Activated T-helper 17 cell treated with anti-CD3 and anti-CD28 coated beads, Interleukin-2, amount 50 U/mL, for 72 hours (primary cell): ENCODE measurements around the gene SMARCA2. TPM values are rescaled to one million over a fixed set of nuclear protein-coding genes. Genes with fewer than 3 reads are reported as not detected.

ENCODE experiments used
- ATAC-seq: fragments of 150-1000 bp; cut with Tn5 transposase; replicated peaks from 2 replicates; pipeline ENCODE4 v1.10.0; 2021; ENCODE audit warnings: mild to moderate bottlenecking, moderate library complexity
- H3K27ac Mint-ChIP-seq: one replicate; pipeline ENCODE4 v1.8.0; 2022; ENCODE audit warnings: mixed read lengths
- H3K27me3 Mint-ChIP-seq: one replicate; pipeline ENCODE4 v1.8.0; 2022; ENCODE audit warnings: mixed read lengths
- H3K36me3 Mint-ChIP-seq: one replicate; pipeline ENCODE4 v1.8.0; 2022; ENCODE audit warnings: low read depth, mild to moderate bottlenecking, mixed read lengths
- H3K4me1 Mint-ChIP-seq: one replicate; pipeline ENCODE4 v1.8.0; 2022; ENCODE audit warnings: mixed read lengths
- H3K4me3 Mint-ChIP-seq: one replicate; pipeline ENCODE4 v1.8.0; 2022; ENCODE audit warnings: mild to moderate bottlenecking, mixed read lengths
- H3K9me3 Mint-ChIP-seq: one replicate; pipeline ENCODE4 v1.8.0; 2022; ENCODE audit warnings: mixed read lengths
- total RNA-seq, 2 donors: library from RNA; stranded (reverse); gene quantifications; one replicate each; pipeline ENCODE4 v1.2.3, GENCODE V29; 2022

SMARCA2 gene
- total RNA-seq, 2 donors from 2014 or later = 118 to 119 TPM

- ATAC-seq = no peak
- Mint-ChIP-seq H3K9me3 (no peaks in the 10 kb centered on the region), H3K27me3 (no peaks in the 10 kb centered on the region), H3K4me1 (peaks cover 34% of the 10 kb centered on the region), H3K4me3 (no peak overlapping the region), H3K36me3 (peaks cover 90% of the 10 kb centered on the region), H3K27ac (no peak overlapping the region)
Observed at GRCh38 chr9:2164268-2164667, 149.1 kb downstream of the SMARCA2 start.

- Mint-ChIP-seq H3K4me1 (peaks cover 23% of the 10 kb centered on the region), H3K27ac (no peak overlapping the region), H3K27me3 (no peaks in the 10 kb centered on the region), H3K36me3 (peaks cover 97% of the 10 kb centered on the region), H3K4me3 (no peak overlapping the region), H3K9me3 (no peaks in the 10 kb centered on the region)
- ATAC-seq = no peak
Observed at GRCh38 chr9:2166203-2166602, 151.1 kb downstream of the SMARCA2 start.

GRCh38 chr9:2169035-2169434 lies 153.9 kb downstream of the SMARCA2 start:
- ATAC-seq = no peak
- no peak overlapping the region for H3K4me3 Mint-ChIP-seq
- H3K27ac Mint-ChIP-seq = no peak overlapping the region
- no peaks in the 10 kb centered on the region for H3K27me3 Mint-ChIP-seq
- peaks cover 93% of the 10 kb centered on the region for H3K36me3 Mint-ChIP-seq
- H3K4me1 Mint-ChIP-seq = peaks cover 24% of the 10 kb centered on the region
- H3K9me3 Mint-ChIP-seq = no peaks in the 10 kb centered on the region

DNA sequence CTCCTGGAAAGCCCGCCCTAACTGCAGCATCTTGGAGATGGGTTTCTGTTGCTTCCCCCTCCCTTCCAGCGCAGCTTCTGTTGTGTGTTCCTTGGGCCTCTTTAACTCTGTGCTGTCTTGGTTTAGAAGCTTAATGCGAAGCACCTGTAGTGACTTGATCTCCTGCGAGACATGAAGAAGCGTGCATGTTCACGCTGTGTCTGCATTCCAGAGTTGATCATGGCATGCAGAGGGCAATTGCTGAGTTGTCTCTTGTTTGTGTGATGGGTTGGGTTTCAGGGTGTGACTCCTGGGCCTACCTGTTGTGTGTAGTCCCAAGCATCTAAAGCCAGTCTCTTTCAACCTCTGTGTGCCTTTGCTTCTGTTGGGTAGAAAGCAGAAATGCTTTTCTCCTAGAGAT lies 155.6 kb downstream of the SMARCA2 start:
- no peaks in the 10 kb centered on the region for H3K27me3 Mint-ChIP-seq

GRCh38 chr9:2173170-2173569 lies 158.0 kb downstream of the SMARCA2 start:
- no peak for ATAC-seq
- peaks cover 57% of the 10 kb centered on the region for H3K36me3 Mint-ChIP-seq
- peak overlapping the region; percentile 6 for H3K27ac Mint-ChIP-seq
- H3K27me3 Mint-ChIP-seq = no peaks in the 10 kb centered on the region
- H3K9me3 Mint-ChIP-seq = no peaks in the 10 kb centered on the region
- H3K4me3 Mint-ChIP-seq = no peak overlapping the region
- peaks cover 12% of the 10 kb centered on the region for H3K4me1 Mint-ChIP-seq

More for the DNA sequence above, 155.6 kb downstream of the SMARCA2 start:
- H3K27ac Mint-ChIP-seq = no peak overlapping the region
- H3K4me3 Mint-ChIP-seq = no peak overlapping the region
- no peaks in the 10 kb centered on the region for H3K9me3 Mint-ChIP-seq
- peaks cover 20% of the 10 kb centered on the region for H3K4me1 Mint-ChIP-seq
- peaks cover 76% of the 10 kb centered on the region for H3K36me3 Mint-ChIP-seq
- no peak for ATAC-seq

DNA sequence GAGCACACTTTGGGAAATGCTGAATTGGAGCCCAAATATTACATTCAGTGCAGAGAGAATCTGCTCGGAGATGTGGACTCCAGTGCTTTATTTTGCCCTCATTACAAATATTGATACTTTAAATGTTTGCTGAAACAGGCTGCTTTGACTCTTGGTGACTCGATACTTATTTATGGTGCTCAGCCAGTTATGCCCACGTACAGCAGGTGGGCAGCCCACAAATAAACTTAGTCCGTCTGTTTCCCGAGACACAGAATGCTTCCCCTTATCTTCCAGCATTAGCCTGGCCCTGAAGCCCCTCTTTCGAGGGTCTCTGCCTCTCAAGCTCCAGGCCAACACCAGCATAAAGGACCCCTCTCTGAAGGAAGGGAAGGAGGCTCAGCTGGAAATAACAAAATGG lies 158.7 kb downstream of the SMARCA2 start:
- peaks cover 14% of the 10 kb centered on the region for H3K4me1 Mint-ChIP-seq
- H3K27me3 Mint-ChIP-seq = no peaks in the 10 kb centered on the region
- ATAC-seq = no peak
- peak overlapping the region; percentile 68 for H3K27ac Mint-ChIP-seq
- H3K4me3 Mint-ChIP-seq = no peak overlapping the region
- H3K36me3 Mint-ChIP-seq = peaks cover 50% of the 10 kb centered on the region
- H3K9me3 Mint-ChIP-seq = no peaks in the 10 kb centered on the region

DNA sequence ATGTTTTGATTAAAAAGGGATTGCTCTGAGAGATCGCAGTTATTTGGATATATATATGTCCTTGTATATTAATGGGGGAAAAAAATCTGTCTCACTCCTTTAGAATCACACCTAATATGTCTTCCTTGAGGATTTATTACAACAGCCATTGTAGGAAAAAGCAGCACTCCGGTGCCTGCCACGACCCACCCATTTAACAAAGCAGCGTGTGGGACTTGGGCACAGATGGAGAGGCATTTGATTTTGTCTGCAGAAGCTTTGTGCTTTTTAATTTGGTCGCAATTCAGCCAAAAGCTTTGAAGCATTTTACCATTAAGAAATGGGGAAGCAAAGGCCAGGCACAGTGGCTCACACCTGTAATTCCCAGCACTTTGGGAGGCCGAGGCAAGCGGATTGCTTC lies 159.2 kb downstream of the SMARCA2 start:
- ATAC-seq = no peak
- H3K27ac Mint-ChIP-seq = peak overlapping the region; percentile 68
- H3K4me1 Mint-ChIP-seq = peaks cover 16% of the 10 kb centered on the region

DNA sequence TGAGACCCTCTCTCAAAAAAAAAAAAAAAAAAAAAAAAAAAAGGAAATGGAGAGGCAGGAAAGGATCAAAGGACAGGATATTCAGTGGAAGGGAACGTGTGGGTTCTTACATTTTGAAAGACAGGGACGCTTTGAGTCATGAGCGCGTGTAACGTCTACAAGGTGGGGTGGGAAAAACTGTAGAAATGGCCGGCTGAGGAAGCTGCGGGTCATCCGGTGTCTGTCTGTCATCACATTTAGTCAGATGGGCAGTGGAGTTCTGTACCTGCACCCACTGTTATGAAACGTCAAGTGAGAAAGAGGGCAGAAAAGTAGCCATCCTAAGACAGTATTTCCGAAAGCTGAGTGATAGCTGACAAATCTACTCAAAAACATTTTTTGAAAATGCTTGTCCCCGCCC lies 159.8 kb downstream of the SMARCA2 start:
- ATAC-seq = no peak
- Mint-ChIP-seq H3K9me3 (no peaks in the 10 kb centered on the region), H3K27me3 (no peaks in the 10 kb centered on the region), H3K27ac (peak overlapping the region; percentile 68), H3K4me1 (peaks cover 22% of the 10 kb centered on the region), H3K4me3 (no peak overlapping the region), H3K36me3 (peaks cover 41% of the 10 kb centered on the region)

More for the DNA sequence above, 159.2 kb downstream of the SMARCA2 start:
- Mint-ChIP-seq H3K36me3 (peaks cover 45% of the 10 kb centered on the region), H3K4me3 (no peak overlapping the region), H3K27me3 (no peaks in the 10 kb centered on the region), H3K9me3 (no peaks in the 10 kb centered on the region)

DNA sequence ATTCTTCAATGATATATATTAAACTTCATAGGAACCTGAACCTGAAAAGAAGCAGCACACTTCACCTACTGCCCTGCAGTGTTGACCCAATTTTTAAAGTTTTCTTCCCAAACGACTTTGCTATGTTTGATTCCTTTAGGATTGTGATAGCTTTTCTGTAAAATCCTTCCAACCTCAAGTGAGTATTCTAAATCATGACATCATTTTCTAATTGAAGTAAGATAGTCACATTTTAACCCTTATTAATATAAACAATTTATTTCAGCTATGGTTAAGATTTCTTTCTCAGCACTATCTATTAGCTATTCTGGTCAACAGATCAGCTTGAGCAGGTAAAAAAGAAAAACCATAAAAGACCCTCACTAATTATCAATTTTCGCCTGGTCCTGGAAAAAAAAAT lies 162.0 kb downstream of the SMARCA2 start:
- Mint-ChIP-seq H3K4me3 (no peak overlapping the region), H3K9me3 (no peaks in the 10 kb centered on the region), H3K27ac (no peak overlapping the region), H3K27me3 (no peaks in the 10 kb centered on the region), H3K36me3 (peaks cover 30% of the 10 kb centered on the region), H3K4me1 (peaks cover 22% of the 10 kb centered on the region)
- no peak for ATAC-seq

- ATAC-seq = no peak
- H3K27me3 Mint-ChIP-seq = no peaks in the 10 kb centered on the region
- peaks cover 14% of the 10 kb centered on the region for H3K4me1 Mint-ChIP-seq
- peaks cover 30% of the 10 kb centered on the region for H3K36me3 Mint-ChIP-seq
- peak overlapping the region; percentile 60 for H3K27ac Mint-ChIP-seq
- no peak overlapping the region for H3K4me3 Mint-ChIP-seq
- H3K9me3 Mint-ChIP-seq = no peaks in the 10 kb centered on the region
Observed at GRCh38 chr9:2178034-2178734, 163.0 kb downstream of the SMARCA2 start.

GRCh38 chr9:2179567-2179966 lies 164.4 kb downstream of the SMARCA2 start:
- peaks cover 39% of the 10 kb centered on the region for H3K36me3 Mint-ChIP-seq
- H3K9me3 Mint-ChIP-seq = no peaks in the 10 kb centered on the region
- ATAC-seq = peak; percentile 51
- no peaks in the 10 kb centered on the region for H3K27me3 Mint-ChIP-seq
- H3K4me3 Mint-ChIP-seq = no peak overlapping the region
- H3K4me1 Mint-ChIP-seq = peaks cover 10% of the 10 kb centered on the region
- H3K27ac Mint-ChIP-seq = peak overlapping the region; percentile 60

DNA sequence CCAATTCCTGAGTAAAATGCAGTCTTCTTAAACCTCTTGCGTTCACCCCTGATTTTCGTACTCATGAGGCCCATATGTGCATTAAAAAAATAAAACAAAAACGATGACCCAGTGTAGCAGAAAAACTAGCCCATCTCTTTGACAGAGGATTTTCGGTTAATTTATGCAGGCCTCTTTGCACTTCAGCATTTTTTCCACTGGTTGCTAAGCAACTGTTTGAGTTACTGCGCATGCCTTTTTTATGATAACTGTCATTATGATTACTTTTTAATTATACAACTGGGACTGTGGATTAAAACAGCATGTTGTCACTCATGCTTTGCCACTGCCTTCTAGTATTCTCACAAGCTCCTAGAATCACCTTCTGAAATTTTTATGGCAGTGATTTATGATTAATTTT lies 165.0 kb downstream of the SMARCA2 start:
- peak overlapping the region; percentile 60 for H3K27ac Mint-ChIP-seq
- no peaks in the 10 kb centered on the region for H3K27me3 Mint-ChIP-seq
- no peak for ATAC-seq
- H3K36me3 Mint-ChIP-seq = peaks cover 45% of the 10 kb centered on the region
- no peaks in the 10 kb centered on the region for H3K9me3 Mint-ChIP-seq
- H3K4me1 Mint-ChIP-seq = peaks cover 10% of the 10 kb centered on the region
- H3K4me3 Mint-ChIP-seq = no peak overlapping the region

- H3K9me3 Mint-ChIP-seq = no peaks in the 10 kb centered on the region
- H3K36me3 Mint-ChIP-seq = peaks cover 51% of the 10 kb centered on the region
- no peak overlapping the region for H3K27ac Mint-ChIP-seq
- peaks cover 10% of the 10 kb centered on the region for H3K4me1 Mint-ChIP-seq
- H3K27me3 Mint-ChIP-seq = no peaks in the 10 kb centered on the region
- H3K4me3 Mint-ChIP-seq = no peak overlapping the region
- ATAC-seq = no peak
Observed at GRCh38 chr9:2180704-2181103, 165.6 kb downstream of the SMARCA2 start.

GRCh38 chr9:2181792-2182191 lies 166.6 kb downstream of the SMARCA2 start:
- no peak overlapping the region for H3K4me3 Mint-ChIP-seq
- H3K36me3 Mint-ChIP-seq = peaks cover 62% of the 10 kb centered on the region
- H3K9me3 Mint-ChIP-seq = no peaks in the 10 kb centered on the region
- H3K4me1 Mint-ChIP-seq = peaks cover 10% of the 10 kb centered on the region
- no peak overlapping the region for H3K27ac Mint-ChIP-seq
- no peaks in the 10 kb centered on the region for H3K27me3 Mint-ChIP-seq
- no peak for ATAC-seq

- H3K27me3 Mint-ChIP-seq = no peaks in the 10 kb centered on the region
- H3K36me3 Mint-ChIP-seq = peaks cover 93% of the 10 kb centered on the region
- H3K9me3 Mint-ChIP-seq = no peaks in the 10 kb centered on the region
- peaks cover 5% of the 10 kb centered on the region for H3K4me1 Mint-ChIP-seq
- no peak overlapping the region for H3K27ac Mint-ChIP-seq
- no peak for ATAC-seq
- no peak overlapping the region for H3K4me3 Mint-ChIP-seq
Observed at GRCh38 chr9:2190939-2191608, 175.9 kb downstream of the SMARCA2 start.
